ENCODE results near the gene MAP2K2. TPM values are rescaled to one million over a fixed set of nuclear protein-coding genes. Genes with fewer than 3 reads are reported as not detected.

Gene MAP2K2
- total and polyA plus RNA-seq, 9 of the 15 experiments (the other 6 are each of a cell fraction or from before 2014, with no cell fraction given): 1.0 to 151 (median 58.3) TPM

DNA sequence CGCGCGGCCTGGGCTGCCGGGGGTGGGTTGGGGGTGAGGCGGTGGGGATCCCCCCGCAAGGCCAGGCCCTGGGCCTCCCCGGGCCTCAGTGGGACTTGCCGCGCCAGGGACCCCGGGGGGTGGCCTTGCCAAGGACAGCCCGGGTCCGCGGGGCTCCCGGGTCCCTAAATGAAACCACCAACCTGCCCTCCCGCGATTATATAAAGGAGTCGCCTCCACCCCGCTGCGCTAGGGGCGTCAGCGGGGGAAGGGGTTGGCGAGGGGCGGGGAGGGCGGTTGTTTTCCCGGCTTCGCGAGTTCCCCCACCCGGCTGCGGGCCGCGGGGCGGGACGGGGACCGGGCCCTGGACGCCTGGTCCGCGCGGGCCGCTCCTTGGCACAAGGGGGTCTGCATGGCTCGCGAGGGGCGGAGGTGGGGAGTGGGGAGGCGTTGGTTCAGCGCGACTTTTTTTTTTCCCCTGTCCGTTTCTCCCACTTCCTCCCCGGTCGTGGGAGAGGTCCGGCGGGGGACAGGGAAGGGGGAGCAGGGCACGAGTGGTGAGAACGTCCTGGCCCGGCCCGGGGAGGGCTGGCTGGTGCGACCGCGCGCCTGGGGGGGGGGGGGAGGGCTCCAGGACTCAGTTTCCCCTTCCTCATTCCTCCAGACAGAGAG lies 56.4 kb downstream of the MAP2K2 start (continued):
- TF ChIP-seq, protein P1, sequence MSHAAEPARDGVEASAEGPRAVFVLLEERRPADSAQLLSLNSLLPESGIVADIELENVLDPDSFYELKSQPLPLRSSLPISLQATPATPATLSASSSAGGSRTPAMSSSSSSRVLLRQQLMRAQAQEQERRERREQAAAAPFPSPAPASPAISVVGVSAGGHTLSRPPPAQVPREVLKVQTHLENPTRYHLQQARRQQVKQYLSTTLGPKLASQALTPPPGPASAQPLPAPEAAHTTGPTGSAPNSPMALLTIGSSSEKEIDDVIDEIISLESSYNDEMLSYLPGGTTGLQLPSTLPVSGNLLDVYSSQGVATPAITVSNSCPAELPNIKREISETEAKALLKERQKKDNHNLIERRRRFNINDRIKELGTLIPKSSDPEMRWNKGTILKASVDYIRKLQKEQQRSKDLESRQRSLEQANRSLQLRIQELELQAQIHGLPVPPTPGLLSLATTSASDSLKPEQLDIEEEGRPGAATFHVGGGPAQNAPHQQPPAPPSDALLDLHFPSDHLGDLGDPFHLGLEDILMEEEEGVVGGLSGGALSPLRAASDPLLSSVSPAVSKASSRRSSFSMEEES (CRISPR knock-in tag; IDR thresholded peaks at IDR 0.05): no peak
- TF ChIP-seq POLR2G (IDR thresholded peaks at IDR 0.05; ENCODE audit: low read depth, low read length): peak; percentile 82
- no peak for TF ChIP-seq FOXJ2 (tag; IDR thresholded peaks at IDR 0.05)
- peak; percentile 70 for TF ChIP-seq ZFX (CRISPR knock-in tag; IDR thresholded peaks at IDR 0.05)
- peak; percentile 38 for TF ChIP-seq TAF1 (IDR thresholded peaks at IDR 0.05; ENCODE audit: control insufficient read depth, extremely low read depth, insufficient read depth, low read length, severe bottlenecking)
- TF ChIP-seq TFAP4 (CRISPR knock-in tag; IDR thresholded peaks at IDR 0.05; ENCODE audit: borderline replicate concordance): peak; percentile 39; the same call in 1 of the 2 replicates
- 0 out of 2 replicates have a peak, but pooled peaks have one; percentile 46 for TF ChIP-seq SAFB (IDR thresholded peaks at IDR 0.05; ENCODE audit: borderline replicate concordance, low read depth, low read length)
- peak; percentile 26 for TF ChIP-seq CHD4 (IDR thresholded peaks at IDR 0.05; ENCODE audit: insufficient read depth, insufficient replicate concordance, low read depth, low read length, poor library complexity, severe bottlenecking)
- peak; percentile 70 for TF ChIP-seq RBFOX2 (IDR thresholded peaks at IDR 0.05; ENCODE audit: low read depth, low read length)
- TF ChIP-seq ZBTB7A (IDR thresholded peaks at IDR 0.05; ENCODE audit: borderline replicate concordance, control insufficient read depth, low read depth, low read length): peak; percentile 98
- TF ChIP-seq TEAD1 (CRISPR knock-in tag; IDR thresholded peaks at IDR 0.05): peak in 1 of 2 experiments; percentile 23; a peak in 1 of 4 replicates
- 0 out of 2 replicates have a peak, but pooled peaks have one; percentile 5 for TF ChIP-seq KLF16 (IDR thresholded peaks at IDR 0.05)
- TF ChIP-seq ZBTB11 (CRISPR knock-in tag; IDR thresholded peaks at IDR 0.05): 0 out of 6 replicates have a peak, but pooled peaks of 1 of the 3 experiments have one; percentile 21
- peak; percentile 17; the same call in 1 of the 2 replicates for TF ChIP-seq HCFC1 (IDR thresholded peaks at IDR 0.05; ENCODE audit: low read depth, low read length)
- TF ChIP-seq EGR1 (conservative IDR thresholded peaks at IDR 0.05): peak; percentile 40
- no peak for TF ChIP-seq ZNF212 (CRISPR knock-in tag; IDR thresholded peaks at IDR 0.05)
